Neural crest cell (in vitro differentiated cells): ENCODE results near the gene WFIKKN2. TPM values are rescaled to one million over a fixed set of nuclear protein-coding genes. Genes with fewer than 3 reads are reported as not detected.

Experiments
- DNase-seq: peaks from one replicate; pipeline ENCODE4 v3.0.0; 2021; ENCODE audit warnings: low read depth, mixed read lengths, low spot score
- H3K27ac Mint-ChIP-seq: one replicate; pipeline ENCODE4 v1.8.0; 2021; ENCODE audit warnings: mild to moderate bottlenecking, mixed read lengths; ENCODE audit not compliant: unreplicated experiment
- H3K27me3 Mint-ChIP-seq: 2 replicates; pipeline ENCODE4 v1.8.0; 2021; ENCODE audit warnings: low read depth, mild to moderate bottlenecking, mixed read lengths
- H3K36me3 Mint-ChIP-seq: 2 replicates; pipeline ENCODE4 v1.8.0; 2021; ENCODE audit warnings: low read depth, mild to moderate bottlenecking, mixed read lengths
- H3K4me1 Mint-ChIP-seq: 2 replicates; pipeline ENCODE4 v1.8.0; 2021; ENCODE audit warnings: mixed read lengths
- H3K4me3 Mint-ChIP-seq: one replicate; pipeline ENCODE4 v1.8.0; 2021; ENCODE audit warnings: mild to moderate bottlenecking, mixed read lengths
- H3K9me3 Mint-ChIP-seq: 2 replicates; pipeline ENCODE4 v1.8.0; 2021; ENCODE audit warnings: mixed read lengths
- total RNA-seq: library from RNA; stranded (reverse); gene quantifications from 2 replicates; pipeline ENCODE4 v1.2.1, GENCODE V29; 2021
- TF ChIP-seq, protein P1 (sequence below): fragments of 200-600 bp; sonication (generic); conservative IDR thresholded peaks from 2 replicates; pipeline ENCODE4 v1.5.0; 2021; ENCODE audit warnings: antibody characterized with exemption, mild to moderate bottlenecking

Gene WFIKKN2
- total RNA-seq, 1 donor from 2014 or later: 0.09 TPM

- Mint-ChIP-seq H3K27ac (no peak overlapping the region), H3K27me3 (peaks cover 4% of the 10 kb centered on the region), H3K4me3 (no peak overlapping the region), H3K4me1 (no peaks in the 10 kb centered on the region), H3K9me3 (peaks cover 7% of the 10 kb centered on the region), H3K36me3 (no peaks in the 10 kb centered on the region)
- TF ChIP-seq, protein P1, sequence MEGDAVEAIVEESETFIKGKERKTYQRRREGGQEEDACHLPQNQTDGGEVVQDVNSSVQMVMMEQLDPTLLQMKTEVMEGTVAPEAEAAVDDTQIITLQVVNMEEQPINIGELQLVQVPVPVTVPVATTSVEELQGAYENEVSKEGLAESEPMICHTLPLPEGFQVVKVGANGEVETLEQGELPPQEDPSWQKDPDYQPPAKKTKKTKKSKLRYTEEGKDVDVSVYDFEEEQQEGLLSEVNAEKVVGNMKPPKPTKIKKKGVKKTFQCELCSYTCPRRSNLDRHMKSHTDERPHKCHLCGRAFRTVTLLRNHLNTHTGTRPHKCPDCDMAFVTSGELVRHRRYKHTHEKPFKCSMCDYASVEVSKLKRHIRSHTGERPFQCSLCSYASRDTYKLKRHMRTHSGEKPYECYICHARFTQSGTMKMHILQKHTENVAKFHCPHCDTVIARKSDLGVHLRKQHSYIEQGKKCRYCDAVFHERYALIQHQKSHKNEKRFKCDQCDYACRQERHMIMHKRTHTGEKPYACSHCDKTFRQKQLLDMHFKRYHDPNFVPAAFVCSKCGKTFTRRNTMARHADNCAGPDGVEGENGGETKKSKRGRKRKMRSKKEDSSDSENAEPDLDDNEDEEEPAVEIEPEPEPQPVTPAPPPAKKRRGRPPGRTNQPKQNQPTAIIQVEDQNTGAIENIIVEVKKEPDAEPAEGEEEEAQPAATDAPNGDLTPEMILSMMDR: no peak
- no peak for DNase-seq
These were observed 16.3 kb upstream of the WFIKKN2 start for GRCh38 chr17:50818921-50819657.

GRCh38 chr17:50820651-50821050, 14.7 kb upstream of the WFIKKN2 start:
- Mint-ChIP-seq H3K27me3 (peaks cover 4% of the 10 kb centered on the region), H3K9me3 (peaks cover 6% of the 10 kb centered on the region), H3K4me3 (no peak overlapping the region), H3K36me3 (no peaks in the 10 kb centered on the region), H3K4me1 (no peaks in the 10 kb centered on the region), H3K27ac (no peak overlapping the region)
- TF ChIP-seq, protein P1: no peak
- no peak for DNase-seq

DNA sequence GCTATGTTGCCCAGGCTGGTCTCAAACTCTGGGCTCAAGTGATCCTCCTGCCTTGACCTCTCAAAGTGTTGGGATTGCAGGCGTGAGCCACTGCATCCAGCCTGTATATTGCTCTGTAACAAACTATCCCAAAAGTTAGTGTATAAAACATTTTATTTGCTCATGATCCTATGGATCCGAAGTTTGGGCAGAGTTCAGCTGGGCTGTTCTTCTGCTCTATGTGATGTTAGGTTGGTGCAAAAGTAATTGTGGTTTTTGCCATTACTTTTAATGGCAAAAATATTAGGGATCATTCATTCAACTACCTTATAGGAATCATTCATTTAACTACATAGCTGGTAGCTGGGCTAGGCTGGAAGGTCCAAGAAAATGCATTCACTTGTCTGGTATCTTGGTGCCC, 12.8 kb upstream of the WFIKKN2 start:
- no peaks in the 10 kb centered on the region for H3K36me3 Mint-ChIP-seq
- peaks cover 4% of the 10 kb centered on the region for H3K27me3 Mint-ChIP-seq

GRCh38 chr17:50824429-50824828, 11.0 kb upstream of the WFIKKN2 start:
- H3K4me1 Mint-ChIP-seq: peaks cover 10% of the 10 kb centered on the region
- H3K4me3 Mint-ChIP-seq: no peak overlapping the region
- H3K9me3 Mint-ChIP-seq: peaks cover 6% of the 10 kb centered on the region
- DNase-seq: no peak
- TF ChIP-seq, protein P1: no peak
- H3K27ac Mint-ChIP-seq: peak overlapping the region; percentile 57
- H3K27me3 Mint-ChIP-seq: peaks cover 4% of the 10 kb centered on the region
- no peaks in the 10 kb centered on the region for H3K36me3 Mint-ChIP-seq

More for the DNA sequence above, 12.8 kb upstream of the WFIKKN2 start:
- Mint-ChIP-seq H3K27ac (no peak overlapping the region), H3K4me1 (no peaks in the 10 kb centered on the region), H3K9me3 (peaks cover 6% of the 10 kb centered on the region), H3K4me3 (no peak overlapping the region)
- TF ChIP-seq, protein P1: no peak
- DNase-seq: no peak

- Mint-ChIP-seq H3K4me3 (no peak overlapping the region), H3K27me3 (peaks cover 4% of the 10 kb centered on the region), H3K4me1 (peaks cover 17% of the 10 kb centered on the region), H3K9me3 (peaks cover 6% of the 10 kb centered on the region), H3K27ac (no peak overlapping the region), H3K36me3 (no peaks in the 10 kb centered on the region)
- no peak for DNase-seq
- TF ChIP-seq, protein P1: no peak
These were observed 10.2 kb upstream of the WFIKKN2 start for GRCh38 chr17:50825188-50825587.
